ENCODE data around the gene TPRN.

DNA sequence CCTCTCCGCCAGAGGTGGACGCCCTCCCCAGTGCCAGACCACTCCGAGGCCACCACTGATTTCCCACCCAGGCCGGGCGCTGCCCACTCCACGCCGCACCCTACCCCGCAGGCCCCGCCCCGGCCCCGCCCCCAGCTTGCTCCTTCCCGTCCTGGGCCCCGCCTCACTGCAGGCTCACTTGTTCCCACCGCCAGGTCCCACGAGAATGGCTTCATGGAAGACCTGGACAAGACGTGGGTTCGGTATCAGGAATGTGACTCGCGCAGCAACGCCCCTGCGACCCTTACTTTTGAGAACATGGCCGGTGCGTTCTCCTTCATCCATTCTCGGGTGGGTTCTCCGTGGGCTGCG, 37.2 kb downstream of the TPRN start:
- no peak for TF ChIP-seq ARNT (IDR thresholded peaks at IDR 0.05)
- no peak for TF ChIP-seq SUZ12 (IDR thresholded peaks at IDR 0.05)
- TF ChIP-seq SP1 (IDR thresholded peaks at IDR 0.05), result no peak
- TF ChIP-seq, protein P1, sequence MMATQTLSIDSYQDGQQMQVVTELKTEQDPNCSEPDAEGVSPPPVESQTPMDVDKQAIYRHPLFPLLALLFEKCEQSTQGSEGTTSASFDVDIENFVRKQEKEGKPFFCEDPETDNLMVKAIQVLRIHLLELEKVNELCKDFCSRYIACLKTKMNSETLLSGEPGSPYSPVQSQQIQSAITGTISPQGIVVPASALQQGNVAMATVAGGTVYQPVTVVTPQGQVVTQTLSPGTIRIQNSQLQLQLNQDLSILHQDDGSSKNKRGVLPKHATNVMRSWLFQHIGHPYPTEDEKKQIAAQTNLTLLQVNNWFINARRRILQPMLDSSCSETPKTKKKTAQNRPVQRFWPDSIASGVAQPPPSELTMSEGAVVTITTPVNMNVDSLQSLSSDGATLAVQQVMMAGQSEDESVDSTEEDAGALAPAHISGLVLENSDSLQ (IDR thresholded peaks at IDR 0.05), result no peak
- no peak for TF ChIP-seq TARDBP (IDR thresholded peaks at IDR 0.05)
